NB4 (cell line): Measurements from ENCODE around the gene YARS1.

ENCODE experiments used
- DNase-seq: peaks from one replicate; pipeline ENCODE4 v3.0.0; 2010; ENCODE audit warnings: low read depth
- H3K4me3 ChIP-seq: one replicate; pipeline ENCODE4 v1.5.1; 2011; ENCODE audit warnings: mild to moderate bottlenecking, low read depth, low read length, moderate library complexity
- CTCF ChIP-seq: IDR thresholded peaks from one replicate; pipeline ENCODE4 v1.5.1; 2012; ENCODE audit warnings: low read depth, low read length
- MAX ChIP-seq: IDR thresholded peaks from 2 replicates; pipeline ENCODE4 v1.6.1; 2011; ENCODE audit warnings: low read depth, low read length
- MYC ChIP-seq: IDR thresholded peaks from 2 replicates; pipeline ENCODE4 v1.6.1; 2011; ENCODE audit warnings: low read depth, low read length
- POLR2A ChIP-seq: IDR thresholded peaks from 2 replicates; pipeline ENCODE4 v1.6.1; 2011; ENCODE audit warnings: mild to moderate bottlenecking; ENCODE audit not compliant: insufficient read length; ENCODE audit errors: extremely low read depth

The YARS1 gene

GRCh38 chr1:32825181-32825580 lies 8.0 kb upstream of the YARS1 start:
- H3K4me3 ChIP-seq = no peak overlapping the region
- no peak for DNase-seq
- TF ChIP-seq MAX (no peak), CTCF (no peak), MYC (no peak), POLR2A (no peak)

- H3K4me3 ChIP-seq = peak overlapping the region; percentile 94
- peak; percentile 76 for DNase-seq
Observed at GRCh38 chr1:32818804-32819541, 1.8 kb upstream of the YARS1 start.

GRCh38 chr1:32817815-32818786 lies 943 bp upstream of the YARS1 start:
- no peak for DNase-seq
- peak overlapping the region; percentile 94 for H3K4me3 ChIP-seq
- TF ChIP-seq POLR2A (no peak), MYC (0 out of 2 replicates have a peak, but pooled peaks have one; percentile 33)

More at GRCh38 chr1:32818804-32819541, 1.8 kb upstream of the YARS1 start:
- TF ChIP-seq MAX = no peak
- peak; percentile 35 for TF ChIP-seq POLR2A
- 0 out of 2 replicates have a peak, but pooled peaks have one; percentile 32 for TF ChIP-seq MYC

- DNase-seq = peak; percentile 62
- peak overlapping the region; percentile 96 for H3K4me3 ChIP-seq
- no peak for TF ChIP-seq MAX
- no peak for TF ChIP-seq CTCF
- no peak for TF ChIP-seq MYC
Observed at GRCh38 chr1:32816676-32817158, 441 bp downstream of the YARS1 start.

- peak; percentile 38 for DNase-seq
- peak overlapping the region; percentile 96 for H3K4me3 ChIP-seq
- TF ChIP-seq CTCF = no peak
- TF ChIP-seq MAX = no peak
- TF ChIP-seq POLR2A = no peak
- no peak for TF ChIP-seq MYC
Observed at GRCh38 chr1:32813941-32814739, 3.0 kb downstream of the YARS1 start.

GRCh38 chr1:32811917-32812316 lies 5.2 kb downstream of the YARS1 start:
- no peak overlapping the region for H3K4me3 ChIP-seq
- no peak for DNase-seq
- no peak for TF ChIP-seq POLR2A
